ENCODE data around the gene RBM47.
"Not testable (repeated sequence)": the region's sequence is repeated elsewhere in the genome, so short reads cannot be mapped to it uniquely, and the experiment has no call there.

RBM47 gene

DNA sequence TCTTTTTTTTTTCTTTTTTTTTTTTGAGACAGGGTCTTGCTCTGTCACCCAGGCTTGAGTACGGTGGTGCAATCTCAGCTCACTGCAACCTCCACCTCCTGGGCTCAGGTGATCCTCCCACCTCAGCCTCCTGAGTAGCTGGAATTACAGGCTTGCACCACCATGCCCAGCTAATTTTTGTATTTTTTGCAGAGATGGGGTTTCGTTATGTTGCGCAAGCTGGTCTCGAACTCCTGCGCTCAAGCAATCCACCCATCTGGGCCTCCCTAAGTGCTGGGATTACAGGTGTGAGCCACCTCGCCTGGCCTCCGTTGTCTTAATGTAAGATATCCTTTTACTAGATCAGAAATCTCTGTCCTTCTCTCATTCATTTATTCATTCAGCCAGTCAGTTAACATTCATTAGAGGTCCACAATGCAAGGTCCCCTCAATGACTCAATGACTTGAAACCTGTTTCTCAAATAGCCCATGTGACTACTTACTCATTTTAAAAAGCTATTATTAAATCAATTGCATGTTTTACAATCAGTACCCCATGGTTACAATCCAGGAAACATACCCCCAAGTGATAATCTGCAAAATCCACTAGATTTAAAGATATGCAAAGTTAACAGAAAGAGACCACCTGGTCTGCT, 68.0 kb downstream of the RBM47 start:
- DNase-seq = not testable (repeated sequence)

DNA sequence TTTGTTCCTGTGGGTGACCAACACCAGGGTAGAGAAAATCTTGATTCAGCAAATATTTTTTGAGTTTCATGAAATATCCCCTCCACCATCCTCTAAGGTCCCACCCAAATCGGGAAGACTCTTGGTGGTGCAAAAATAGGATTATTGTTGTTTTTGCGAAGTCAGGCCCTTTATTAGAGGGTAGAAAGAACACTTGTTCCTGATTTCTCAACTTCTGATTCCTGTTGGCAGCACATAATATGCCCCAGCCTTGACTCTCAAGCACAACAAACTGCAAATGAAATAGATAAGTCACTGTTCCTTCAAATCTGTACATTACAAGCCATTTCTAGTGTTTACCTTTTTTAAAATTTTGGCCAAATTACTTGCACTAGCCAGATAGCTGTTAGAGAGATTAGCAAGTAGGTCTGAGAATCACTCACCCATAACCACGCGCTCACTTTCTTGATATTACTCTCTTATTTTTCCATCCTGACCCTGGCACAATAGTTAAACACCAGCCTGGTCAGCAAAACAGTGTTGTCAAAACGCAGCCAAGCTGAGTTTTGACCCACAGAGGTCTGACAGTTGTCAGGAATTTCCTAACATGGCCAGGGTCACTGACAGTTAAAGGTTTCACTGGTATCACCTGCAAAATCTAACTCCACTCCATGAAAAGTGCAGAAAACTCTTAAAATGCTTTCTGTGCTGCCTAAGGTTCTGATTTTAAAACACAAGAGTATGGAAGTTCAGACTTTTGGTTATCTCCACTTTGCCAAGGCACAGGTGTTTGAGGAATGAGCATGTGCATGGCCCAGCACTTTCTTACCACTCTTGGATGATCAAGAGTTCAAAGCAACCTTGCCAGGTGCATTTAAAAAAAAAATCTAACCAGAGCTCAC, 69.8 kb downstream of the RBM47 start:
- no peak for DNase-seq

DNA sequence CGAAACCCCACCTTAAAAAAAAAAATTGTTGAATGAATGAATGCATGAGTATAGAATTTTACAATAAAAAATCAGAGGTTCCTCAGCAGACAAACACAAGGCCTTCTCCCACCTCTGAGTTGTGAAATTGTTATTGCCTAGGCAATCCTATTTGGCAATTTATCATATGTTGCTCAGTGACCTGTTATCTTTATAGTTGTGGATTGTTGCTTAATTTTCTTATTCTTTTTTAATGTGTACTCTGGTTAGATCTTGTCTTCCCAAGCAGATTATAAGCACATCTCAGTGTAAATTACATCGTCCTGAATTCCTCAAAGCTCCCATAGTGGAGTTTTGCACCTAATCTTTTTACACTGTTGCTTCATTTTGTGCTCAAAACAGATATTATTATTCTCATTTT, 71.9 kb downstream of the RBM47 start:
- no peak for DNase-seq

DNA sequence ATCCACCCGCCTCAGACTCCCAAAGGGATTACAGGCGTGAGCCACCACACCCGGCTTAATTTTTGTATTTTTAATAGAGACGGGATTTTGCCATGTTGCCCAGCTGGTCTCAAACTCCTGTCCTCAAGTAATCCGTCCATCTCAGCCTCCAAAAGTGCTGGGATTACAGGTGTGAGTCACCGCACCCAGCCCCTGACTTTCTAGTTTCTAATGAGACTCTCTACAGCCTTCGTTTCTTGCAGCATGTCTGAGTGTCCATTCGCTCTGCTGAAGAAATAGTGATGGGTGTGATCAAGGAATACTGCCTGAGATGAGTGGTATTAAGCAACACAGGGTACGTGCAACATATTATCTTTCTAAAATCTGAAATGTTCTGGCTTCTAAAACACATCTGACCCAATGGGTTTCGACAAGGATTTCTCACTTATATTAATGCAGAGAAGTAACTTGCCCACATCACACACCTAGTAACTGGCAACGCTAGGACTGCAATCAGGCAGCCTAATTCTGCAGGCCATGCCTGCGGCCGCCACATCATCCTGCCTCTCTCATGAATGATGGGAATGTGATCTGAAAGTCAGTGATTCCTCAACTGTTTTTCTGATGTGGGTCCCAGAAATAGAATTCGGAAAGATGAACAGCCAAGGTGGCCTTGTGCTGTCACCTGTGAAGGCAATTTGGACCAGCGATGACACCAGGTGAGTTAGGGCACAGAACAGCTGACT, 74.3 kb downstream of the RBM47 start:
- DNase-seq = no peak

DNA sequence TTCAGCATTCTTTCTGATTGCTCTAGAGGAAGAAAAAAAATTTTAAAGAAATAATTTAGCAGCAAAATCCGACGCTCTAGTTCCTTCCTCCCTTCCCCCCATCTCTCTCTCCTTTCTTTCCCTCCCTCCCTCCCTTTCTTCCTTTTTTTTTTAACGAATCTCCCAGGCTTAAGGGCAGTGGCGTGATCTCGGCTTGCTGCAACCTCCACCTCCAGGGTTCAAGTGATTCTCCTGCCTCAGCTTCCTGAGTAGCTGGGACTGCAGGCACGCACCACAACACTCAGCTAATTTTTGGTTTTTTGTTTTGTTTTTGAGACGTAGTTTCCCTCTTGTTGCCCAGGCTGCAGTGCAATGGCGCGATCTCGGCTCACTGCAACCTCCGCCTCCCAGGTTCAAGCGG, 75.0 kb downstream of the RBM47 start:
- not testable (repeated sequence) for DNase-seq

DNA sequence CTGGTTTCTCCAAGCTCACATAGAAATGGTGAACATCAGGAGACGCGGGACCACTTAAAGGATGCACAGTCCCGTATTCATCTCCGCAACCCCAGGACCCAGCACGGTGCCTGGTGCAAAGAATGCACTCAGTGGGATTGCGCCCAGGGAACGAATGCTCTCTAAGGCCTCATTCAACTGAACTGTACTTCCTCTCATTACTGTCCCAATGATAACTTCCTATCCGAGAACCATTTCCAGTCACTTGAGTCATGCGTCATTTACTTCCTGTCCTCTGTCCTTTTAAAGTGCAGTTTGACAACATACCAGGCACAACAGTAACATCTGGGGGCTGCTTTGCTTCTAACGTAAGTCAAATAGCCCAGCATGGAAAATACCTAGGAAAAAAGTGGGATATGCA, 75.7 kb downstream of the RBM47 start:
- no peak for DNase-seq

DNA sequence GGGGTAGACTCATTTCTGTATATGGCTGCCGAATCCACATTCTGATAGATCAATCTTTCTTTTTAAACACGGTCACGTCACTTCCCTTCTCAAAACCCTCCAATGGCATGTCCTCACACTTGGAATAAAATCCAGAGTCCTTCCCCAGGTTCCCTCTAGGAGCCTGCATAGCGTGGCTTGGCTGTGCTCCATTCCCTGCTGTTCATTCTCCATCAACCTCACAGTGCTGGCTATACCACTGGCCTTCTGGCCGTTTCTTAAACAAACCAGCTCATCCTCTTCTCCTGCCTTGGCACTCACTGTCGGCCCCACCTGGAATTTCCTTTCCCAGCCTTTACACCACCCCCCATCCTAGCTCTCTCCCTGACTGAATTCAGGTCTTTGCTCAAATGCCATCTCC, 77.1 kb downstream of the RBM47 start:
- no peak for DNase-seq

DNA sequence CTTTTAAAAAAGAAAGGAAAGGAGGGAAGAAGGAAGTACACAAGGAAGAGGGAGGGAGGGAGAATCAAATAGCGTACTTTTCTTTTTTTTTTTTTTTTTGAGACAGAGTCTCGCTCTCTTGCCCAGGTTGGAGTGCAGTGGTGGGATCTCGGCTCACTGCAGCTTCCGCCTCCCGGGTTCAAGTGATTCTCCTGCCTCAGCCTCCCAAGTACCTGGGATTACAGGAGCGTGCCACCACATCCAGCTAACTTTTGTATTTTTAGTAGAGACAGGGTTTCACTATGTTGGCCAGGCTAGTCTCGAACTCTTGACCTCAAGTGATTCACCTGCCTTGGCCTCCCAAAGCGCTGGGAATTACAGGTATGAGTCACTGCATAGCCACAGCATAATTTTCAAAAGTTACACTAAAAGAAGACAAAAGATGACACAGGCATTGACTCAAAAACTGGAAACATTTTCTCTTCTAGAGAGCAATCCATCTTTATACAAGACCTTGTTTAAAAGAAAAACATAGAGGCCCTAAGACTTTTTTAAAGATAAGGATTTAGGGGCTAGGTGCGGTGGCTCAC, 78.0 kb downstream of the RBM47 start:
- not testable (repeated sequence) for DNase-seq

DNA sequence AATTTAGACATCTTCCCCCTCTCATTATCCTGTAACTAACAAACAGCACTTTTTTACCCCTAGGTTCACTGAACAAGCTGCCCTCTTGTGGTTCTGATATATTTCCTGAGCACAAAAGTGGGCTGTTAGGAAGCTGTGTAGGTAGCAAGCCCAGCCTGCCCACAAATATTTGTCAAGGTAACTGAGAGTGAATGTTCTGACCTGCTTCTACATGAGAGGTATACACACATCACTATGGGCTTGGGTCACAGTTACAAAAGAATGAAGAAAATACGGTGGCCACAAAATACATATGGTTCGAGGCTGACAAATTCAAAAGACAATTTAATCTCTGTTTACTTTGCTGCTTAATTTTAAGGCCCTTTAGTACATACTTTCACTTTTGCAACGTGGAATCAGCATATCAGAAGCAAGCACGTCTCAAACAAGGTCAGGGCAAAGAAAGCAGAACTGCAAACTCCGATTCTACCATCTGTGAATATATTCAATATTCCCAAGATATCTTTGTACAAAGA, 78.7 kb downstream of the RBM47 start:
- no peak for DNase-seq

DNA sequence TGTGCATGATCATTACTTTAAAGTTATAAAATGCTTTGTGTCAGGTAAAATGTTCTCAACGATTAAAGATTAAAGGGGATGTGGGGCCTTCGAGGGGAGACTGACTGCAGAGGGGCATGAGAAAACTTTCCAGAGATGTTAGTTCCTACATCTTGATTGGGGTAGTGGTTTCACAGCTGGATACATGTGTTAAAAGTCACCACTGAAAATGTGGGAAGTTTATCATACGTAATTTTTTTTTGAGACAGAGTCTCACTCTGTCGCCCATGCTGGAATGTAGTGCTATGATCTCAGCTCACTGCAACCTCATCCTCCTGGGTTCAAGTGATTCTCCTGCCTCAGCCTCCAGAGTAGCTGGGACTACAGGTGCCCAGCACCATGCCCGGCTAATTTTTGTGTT, 79.5 kb downstream of the RBM47 start:
- no peak for DNase-seq

DNA sequence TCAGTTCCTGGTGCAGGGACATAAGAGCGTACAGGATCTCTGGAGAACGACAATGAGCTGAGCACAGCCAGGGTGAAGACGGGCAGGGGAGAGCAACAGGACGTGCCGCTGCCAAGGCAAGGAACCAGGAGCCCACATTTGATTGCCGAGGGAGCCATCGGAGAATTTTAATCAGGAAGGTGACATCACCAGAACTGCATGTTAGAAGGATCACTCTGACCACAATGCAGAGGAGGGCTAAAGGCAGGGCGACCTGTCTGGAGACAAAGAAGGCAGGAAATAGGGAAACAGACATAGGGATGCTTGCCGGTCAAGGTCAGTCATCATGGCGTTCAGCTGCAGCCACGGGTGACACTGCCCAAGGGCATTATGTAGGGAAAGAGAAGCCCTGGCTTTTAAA, 81.4 kb downstream of the RBM47 start:
- DNase-seq = no peak

DNA sequence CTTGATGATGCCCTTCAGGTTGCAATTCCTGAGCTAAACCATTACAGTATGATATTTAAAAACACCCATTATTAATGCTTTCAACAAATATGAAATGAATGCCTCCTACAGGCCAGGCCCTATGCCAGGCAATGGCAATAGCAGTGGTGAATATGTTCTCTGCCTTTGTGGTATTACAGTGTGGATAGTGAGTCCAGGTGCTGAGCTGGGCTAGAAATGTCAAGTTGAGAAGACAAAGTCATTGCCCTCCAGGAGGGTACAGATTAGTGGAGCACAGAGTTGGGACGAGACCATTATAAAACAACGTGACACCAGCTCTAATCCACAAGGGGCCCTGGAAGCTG, 81.9 kb downstream of the RBM47 start:
- DNase-seq = no peak

DNA sequence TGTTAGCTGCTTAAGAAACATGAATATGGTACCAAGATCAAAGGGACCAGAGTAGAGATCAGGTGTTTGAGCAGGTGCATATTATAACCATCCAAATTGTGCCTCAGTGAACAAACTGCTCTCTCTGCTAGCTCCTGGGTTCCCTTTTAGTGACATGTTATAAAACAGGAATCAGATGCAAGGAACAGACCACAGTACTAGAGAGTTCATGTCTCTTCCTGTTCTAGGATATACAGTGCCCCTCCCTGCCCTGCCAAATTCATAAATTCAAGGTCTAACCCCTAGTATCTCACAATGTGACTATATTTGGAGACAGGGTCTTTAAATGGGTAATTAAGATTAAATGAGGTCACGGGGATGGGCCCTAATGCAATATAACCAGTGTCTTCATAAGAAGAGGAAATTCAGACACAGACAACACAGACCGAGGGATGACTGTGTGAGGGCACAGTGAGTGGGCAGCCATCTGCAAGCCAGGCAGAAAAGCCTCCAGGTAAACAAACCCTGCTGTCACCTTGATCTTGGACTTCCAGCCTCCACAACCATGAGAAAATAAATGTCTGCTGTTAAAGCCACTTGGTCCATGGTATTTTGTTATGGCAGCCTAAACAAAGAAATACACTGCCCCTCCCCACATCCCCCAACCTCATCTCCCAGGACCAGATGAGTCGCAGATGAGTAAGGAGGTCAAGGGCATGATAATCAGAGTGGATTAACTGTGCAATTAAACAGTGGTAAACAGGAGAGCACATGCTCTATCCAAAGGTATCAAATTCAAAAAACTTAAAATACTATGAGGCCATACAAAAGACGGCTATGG, 82.5 kb downstream of the RBM47 start:
- DNase-seq = no peak

DNA sequence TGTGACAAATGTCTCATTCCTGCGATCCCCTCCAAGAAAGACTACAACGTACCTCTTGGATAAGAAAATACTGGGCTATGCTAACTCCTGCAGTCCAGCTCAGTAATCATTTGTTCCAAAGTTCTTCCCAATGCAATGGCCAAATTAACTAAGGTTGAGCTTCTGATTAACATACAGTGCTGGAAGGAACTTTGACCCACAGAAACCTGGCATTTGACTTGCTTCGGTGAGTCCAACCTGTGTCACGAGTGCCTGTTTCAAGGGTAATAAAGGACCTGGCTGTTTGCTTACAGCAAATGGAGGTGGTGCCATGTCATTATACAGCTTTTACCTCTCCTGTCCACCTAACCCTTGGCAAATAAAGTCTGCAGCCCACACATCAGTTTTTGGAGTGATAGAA, 83.2 kb downstream of the RBM47 start:
- no peak for DNase-seq

DNA sequence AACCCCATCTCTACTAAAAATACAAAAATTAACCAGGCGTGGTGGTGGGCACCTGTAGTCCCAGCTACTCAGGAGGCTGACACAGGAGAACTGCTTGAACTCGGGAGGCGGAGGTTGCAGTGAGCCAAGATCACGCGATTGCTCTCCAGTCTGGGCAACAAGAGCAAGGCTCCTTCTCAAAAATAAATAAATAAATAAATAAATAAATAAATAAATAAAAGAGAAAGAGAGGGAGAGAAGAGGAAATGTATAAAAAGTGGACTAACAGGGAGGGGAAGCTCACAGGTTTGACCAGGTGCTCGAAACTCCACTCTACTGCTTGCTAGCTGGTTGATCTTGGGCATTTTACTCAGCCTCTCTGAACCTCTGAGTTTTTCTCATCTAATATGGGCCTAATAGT, 84.2 kb downstream of the RBM47 start:
- not testable (repeated sequence) for DNase-seq

DNA sequence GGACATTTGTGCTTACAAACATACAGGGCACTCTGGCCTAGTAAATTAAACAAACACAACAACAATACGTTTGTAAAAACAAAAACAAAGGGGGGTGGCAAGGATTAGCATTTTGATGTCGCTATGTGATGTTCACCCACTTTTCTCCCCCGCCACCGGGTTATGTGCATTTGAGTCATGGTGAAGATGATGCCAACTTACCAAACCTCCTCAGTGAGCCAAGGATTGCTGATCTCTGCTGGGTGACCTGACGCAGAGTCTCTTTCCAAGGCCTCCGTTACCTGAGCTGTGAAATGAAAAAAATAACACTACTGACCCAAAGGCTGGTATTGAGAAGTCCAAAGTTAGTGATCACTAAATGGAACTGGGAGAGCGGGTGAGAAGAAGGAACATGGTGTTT, 85.4 kb downstream of the RBM47 start:
- no peak for DNase-seq

DNA sequence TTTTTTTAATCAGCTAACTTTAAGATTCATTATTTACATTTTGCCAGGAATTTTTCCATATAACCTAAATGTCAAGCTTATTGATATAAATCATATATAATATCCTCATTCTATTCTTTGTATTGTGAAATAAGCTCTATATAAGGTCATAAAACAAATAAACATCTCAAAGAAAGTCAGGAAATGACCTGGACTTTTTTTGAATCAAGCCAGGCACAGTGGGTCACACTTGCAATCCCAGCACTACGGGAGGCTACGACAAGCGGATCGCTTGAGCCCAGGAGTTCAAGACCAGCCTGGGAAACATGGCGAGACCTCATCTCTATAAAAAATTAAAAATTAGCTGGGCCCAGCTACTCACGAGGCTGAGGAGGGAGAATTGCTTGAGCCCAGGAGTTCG, 88.9 kb downstream of the RBM47 start:
- no peak for DNase-seq

DNA sequence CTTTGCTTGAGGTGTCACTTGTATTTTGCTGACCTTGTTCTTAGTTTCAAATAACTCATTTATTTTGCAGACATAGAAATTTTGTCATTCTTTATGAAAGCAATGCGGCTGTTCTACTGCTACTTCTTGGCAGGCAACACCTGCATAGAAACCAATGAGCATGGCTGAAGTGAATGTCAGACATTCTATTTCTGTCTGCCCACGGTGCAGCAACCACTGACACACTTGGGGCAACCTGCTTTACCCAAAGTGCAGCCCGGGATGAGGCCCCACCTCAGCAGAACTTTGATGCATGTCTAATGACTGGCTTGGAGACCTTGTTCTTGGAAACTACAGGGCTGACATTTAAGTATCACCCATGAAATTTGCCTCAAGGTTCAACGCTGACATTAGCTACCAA, 93.6 kb downstream of the RBM47 start:
- no peak for DNase-seq

DNA sequence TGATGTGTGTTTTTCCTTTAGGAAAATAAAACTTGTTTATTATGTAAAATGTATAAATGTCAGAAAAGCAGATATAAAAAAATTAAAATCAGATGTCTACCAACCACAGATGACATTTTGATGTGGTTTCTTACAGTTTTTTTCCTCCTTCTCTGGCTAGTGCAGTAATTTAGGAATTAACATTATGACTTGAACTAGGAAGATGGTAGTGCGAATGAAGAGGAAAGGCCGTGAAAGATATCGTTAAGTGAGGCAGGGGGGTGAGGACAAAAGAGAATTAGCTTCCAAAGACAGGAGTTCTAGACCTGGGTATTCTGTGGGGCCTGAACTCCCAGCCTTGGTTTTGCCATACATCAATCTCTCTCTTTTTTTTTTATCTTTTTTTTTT, 98.0 kb downstream of the RBM47 start:
- no peak for DNase-seq

DNA sequence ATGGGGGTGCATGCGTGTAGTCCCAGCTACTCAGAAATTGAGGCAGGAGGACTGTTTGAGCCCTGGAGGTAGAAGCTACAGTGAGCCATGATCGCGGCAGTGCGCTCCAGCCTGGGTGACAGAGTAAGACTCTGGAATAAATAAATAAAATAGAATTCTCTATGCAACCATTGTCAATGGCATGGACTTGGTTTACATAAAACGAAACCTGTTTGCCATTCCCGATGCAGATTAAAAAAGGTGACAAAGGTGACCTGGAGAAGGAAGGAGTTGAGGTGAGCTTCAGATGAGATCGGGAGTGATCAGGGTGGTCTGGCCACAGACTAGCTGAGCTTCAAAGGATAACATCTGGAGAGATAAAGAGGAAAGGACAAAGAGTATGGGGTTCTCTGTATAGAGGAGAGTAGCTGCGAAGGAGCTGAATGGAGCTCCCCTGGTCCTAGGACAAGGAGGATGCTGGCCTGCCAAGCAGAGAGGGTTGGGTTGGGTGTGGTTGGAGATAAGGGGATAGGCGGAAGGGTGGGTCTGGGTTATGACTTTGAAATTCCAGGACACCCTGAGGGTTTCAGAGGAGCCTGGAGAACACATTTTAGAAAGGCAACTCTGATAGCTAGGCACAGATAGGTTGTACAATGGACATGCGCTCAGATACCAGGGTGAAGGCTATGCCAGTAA, 98.6 kb downstream of the RBM47 start:
- no peak for DNase-seq

DNA sequence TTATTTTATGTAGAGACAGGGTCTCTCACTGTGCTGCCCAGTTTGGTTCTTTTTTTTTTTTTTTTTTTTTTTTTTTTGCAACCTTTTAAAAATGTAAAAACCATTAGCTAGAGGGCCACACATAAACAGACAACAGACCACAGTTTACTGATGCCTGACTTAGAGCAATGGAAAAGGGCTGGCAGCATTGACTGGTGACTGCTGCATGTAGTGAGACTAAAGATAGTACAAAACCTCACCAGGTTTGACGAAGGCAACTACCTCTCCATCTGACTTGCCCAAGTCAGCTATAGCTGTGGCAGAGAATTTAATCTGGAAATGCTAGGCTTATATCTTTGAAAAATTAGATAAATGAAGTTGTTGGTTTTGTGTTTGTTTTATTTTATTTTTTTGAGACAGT, 102.9 kb downstream of the RBM47 start:
- DNase-seq = no peak
